ENCODE measurements around the gene CACNA1I.

CACNA1I gene

DNA sequence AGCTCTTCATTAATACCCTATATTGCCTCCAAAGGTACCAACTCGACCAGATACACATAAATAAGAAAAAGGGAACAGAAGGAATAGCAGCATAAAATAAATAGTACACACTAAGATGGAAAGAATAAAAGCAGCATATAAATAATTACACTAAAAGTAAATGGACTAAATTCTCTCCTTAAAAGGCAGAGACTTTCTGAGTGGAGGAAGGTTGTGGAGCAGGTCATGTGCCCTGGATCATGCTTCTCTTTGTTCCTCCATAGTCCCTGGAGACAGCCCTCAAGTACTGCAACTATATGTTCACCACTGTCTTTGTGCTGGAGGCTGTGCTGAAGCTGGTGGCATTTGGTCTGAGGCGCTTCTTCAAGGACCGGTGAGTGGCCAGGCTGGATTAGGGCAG is 101.4 kb downstream of the CACNA1I start:
- DNase-seq: no peak

DNA sequence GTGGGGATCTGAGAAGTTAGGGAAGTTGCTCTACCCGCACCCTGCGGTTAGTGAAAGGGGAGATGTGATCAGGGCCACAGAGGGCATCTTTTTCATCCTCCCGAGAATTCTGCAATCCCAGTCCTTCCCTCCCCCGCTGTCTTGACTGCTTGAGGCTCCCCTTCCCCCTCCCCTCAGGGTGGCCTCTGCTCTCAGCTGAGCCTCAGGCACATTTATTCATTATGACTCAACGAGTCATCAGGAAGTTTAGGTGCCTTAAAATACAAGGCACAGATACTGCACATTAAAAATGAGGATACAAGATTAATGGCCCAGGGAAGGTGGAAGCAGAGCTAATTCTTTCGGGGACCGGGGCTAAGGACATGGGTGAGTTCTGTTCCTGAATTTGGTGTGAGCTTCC is 104.0 kb downstream of the CACNA1I start:
- peak; percentile 59 for DNase-seq

DNA sequence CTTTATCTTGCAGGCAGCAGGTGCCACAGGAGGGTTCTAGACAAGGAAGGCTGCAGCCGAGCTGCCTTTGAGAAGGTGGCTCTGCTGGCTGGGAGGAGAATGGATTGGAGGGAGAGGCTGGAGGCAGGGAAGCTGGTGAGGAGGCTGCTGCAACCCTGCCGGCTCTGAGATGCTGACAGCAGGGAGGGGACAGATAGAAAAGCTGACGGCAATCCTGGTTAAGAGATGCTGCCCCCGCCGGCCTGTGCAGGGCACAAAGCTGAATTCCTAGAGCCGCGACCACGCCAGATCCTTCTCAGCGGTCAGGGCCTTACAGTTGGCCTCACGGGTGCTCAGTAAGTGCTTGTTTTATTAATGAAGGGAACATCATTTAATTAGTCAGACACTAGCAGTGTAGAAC is 105.4 kb downstream of the CACNA1I start:
- DNase-seq: no peak

DNA sequence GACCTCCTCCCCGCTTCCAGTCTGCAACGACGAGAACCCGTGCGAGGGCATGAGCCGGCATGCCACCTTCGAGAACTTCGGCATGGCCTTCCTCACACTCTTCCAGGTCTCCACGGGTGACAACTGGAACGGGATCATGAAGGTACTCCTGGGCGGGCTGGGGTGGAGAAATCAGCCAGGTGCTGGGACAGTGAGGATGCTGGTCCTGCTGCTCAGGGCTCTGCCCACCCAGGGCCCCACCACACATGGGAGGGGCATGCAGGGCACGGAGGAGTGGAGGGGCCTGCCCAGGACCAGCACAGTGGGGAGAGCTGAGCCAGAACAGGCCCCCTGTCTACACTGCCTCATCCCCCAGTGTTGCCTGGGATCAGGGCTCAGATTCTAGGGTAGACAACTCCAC is 107.4 kb downstream of the CACNA1I start:
- no peak for DNase-seq

DNA sequence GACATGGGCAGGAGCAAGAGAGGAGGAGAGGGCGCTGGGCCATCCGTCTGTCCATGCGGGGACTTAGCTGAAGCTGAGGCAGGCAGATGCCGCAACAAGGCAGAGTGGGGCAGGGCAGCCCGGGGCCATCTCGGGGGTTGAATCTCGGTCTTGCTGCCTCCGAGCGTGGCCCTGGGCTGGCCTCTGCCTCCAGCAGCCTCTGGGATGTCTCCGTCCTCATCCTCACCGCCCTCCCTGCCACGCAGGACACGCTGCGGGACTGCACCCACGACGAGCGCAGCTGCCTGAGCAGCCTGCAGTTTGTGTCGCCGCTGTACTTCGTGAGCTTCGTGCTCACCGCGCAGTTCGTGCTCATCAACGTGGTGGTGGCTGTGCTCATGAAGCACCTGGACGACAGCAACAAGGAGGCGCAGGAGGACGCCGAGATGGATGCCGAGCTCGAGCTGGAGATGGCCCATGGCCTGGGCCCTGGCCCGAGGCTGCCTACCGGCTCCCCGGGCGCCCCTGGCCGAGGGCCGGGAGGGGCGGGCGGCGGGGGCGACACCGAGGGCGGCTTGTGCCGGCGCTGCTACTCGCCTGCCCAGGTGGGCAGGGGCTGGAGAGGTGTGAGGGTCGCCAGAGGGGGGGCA is 108.4 kb downstream of the CACNA1I start:
- no peak for DNase-seq

DNA sequence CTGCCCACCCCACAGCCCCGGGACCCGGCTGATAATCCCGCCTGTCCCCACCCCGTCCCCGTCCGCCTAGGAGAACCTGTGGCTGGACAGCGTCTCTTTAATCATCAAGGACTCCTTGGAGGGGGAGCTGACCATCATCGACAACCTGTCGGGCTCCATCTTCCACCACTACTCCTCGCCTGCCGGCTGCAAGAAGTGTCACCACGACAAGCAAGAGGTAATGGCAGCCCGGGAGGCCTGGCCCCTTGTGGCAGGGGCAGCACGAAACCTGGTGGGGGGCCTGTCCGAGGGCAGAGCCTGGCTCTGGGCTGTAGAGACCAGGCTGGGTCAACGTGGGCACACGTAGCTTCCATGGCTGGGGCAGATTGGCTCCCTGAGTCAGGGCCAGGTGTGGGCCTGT is 109.1 kb downstream of the CACNA1I start:
- no peak for DNase-seq

DNA sequence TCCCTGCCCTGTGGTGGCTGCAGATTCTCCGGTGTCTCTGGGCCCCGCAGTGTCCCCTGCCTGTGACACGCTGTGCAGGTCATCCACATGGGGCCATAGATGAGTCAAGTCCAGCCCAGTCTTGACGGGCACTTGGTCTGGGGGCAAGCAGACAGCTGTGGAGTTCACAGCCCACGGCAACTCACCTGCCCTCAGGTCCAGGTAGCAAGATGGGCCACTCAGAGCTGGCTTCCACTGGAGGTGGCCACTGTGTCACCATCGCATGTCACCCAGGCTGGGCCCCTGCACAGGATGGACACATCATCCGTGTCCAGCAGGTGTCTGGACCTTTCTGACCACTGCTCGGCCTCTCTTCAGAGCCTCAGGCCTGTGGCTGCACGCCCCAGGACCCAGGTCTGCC is 109.9 kb downstream of the CACNA1I start:
- DNase-seq: no peak

DNA sequence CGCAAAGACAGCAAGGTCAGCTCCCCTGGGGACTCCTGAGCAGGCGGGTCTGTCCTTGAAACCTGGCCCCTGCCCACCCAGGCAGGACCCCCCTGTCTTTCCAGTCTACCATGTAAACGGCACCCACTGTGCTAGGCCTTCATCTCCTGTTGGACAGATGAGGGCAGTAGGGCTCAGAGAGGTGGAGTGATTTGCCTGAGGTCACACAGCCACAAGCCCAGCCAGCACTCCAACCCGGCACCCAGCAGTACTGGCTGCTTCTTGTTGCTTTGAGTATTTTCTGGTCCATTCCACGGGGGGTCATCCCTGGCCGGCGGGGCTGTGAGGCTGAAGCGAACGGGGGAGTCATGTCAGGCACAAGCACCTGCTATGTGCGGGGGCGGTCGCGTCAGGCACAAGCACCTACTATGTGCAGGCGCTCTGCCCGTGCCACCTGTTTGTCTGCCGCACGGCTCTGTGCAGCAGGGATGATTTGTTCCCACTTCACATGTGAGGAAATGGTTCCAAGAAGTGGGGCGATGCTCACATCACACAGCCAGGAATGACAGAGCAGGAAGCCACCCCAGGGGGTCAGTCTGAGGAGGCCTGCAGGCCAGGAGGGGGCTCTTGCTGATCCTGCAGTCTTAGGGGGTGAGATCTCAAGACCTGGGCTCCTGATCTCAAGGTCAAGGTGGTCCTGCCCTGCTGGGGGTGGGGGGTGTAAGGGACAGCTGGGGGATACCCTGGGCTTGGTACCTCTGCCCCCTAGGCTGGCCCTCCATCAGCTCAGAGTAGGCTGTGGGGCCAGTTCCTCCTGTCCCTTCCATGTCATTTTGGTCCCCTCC is 110.7 kb downstream of the CACNA1I start:
- no peak for DNase-seq

DNA sequence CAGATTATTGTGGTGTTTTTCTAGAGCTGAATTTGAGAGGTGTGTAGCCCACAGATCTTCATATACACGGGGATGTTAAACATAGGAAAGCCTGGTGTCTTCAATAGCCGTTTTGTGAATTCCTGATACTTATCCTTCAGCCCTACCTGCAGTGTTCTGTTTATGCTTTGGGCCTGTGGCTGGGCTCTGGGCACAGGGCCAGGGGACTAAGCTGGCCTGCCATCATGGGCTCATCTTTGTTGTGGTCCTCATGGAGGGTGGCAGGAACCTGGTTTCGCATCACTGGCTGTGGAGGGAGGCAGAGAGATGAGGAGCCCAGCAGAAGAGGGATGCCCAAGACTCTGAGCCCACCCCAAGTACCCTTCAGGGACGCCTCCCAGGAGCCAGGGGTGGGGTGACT is 112.4 kb downstream of the CACNA1I start:
- no peak for DNase-seq

DNA sequence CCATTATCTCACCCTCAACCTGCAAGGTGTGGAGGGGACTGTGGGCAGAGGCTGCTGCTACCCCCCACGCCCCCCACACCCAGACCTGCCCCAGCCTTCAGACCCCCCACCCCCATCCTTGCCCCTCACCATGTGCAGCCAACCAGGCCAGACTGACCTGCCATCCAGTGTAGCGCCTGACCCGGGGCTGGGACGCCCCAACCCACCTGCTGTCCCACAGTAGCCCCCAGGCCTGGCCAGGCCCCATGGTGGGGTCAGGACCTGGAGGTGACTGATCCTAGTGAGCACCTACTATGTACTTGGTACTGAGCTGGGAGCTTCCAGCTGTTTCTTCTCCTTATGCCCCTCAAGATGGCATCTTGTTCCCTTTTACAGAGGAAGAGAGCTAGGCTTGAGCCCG is 113.1 kb downstream of the CACNA1I start:
- no peak for DNase-seq

DNA sequence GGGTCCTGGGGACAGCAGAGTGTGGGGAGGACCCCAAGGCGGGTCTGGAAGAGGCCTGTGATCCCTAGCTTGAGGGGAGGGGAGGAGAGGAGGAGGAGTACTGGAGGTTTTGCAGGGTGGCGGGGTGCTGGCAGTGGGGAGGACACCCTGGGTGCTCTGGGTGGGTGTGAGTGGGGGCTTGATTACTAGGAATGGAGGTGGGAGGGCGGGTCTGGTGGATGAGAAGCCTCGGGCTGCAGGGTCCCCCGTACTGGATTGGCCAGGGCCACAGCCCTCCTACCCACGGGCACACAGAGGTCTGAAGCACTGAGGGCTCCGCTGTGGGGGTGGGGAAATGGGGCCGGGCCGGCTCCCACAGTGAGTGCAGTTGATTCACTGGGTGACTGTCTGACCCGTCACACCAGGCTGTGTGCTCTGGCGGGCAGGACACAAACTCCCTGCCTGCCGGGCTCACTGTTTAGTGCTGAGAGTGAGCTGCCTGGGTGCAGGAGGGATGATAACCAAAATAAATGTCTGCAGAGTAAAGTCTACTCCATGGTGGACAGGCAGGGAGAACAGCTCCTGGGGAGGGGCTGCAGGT is 114.2 kb downstream of the CACNA1I start:
- DNase-seq: no peak

DNA sequence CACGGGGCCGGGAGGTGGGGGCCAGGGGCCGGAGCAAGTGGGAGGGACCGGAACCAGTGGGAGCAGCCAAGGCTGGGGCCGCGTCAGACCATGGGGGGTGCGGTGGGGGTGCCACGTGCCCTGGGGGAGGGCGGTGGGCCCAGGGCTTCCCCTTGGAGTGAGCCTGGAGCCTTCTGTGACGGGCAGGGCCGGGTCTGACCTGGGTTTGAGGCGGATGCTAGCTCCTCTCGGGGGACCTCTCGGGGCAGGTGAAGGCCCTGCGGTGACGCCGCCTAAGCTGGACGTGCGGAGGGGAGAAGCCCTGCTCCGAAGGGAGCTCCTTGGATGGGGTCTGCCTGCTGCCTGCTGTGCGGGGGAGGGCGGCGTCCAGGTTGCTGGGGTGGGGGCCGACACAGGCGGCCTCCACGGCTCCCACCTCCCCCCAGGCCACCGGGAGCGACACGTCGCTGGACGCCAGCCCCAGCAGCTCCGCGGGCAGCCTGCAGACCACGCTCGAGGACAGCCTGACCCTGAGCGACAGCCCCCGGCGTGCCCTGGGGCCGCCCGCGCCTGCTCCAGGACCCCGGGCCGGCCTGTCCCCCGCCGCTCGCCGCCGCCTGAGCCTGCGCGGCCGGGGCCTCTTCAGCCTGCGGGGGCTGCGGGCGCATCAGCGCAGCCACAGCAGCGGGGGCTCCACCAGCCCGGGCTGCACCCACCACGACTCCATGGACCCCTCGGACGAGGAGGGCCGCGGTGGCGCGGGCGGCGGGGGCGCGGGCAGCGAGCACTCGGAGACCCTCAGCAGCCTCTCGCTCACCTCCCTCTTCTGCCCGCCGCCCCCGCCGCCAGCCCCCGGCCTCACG is 115.0 kb downstream of the CACNA1I start:
- no peak for DNase-seq

DNA sequence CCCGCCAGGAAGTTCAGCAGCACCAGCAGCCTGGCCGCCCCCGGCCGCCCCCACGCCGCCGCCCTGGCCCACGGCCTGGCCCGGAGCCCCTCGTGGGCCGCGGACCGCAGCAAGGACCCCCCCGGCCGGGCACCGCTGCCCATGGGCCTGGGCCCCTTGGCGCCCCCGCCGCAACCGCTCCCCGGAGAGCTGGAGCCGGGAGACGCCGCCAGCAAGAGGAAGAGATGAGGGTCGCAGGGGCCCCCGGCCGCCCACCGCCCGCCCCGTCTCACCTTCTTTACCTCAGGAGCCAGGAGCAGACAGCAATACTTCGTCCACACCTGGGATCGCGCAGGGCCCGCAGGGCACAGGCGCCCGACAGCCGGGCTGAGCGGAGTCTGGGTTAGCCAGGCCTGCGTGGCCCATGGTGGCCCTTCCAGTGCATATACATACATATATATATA is 115.6 kb downstream of the CACNA1I start:
- DNase-seq: no peak

DNA sequence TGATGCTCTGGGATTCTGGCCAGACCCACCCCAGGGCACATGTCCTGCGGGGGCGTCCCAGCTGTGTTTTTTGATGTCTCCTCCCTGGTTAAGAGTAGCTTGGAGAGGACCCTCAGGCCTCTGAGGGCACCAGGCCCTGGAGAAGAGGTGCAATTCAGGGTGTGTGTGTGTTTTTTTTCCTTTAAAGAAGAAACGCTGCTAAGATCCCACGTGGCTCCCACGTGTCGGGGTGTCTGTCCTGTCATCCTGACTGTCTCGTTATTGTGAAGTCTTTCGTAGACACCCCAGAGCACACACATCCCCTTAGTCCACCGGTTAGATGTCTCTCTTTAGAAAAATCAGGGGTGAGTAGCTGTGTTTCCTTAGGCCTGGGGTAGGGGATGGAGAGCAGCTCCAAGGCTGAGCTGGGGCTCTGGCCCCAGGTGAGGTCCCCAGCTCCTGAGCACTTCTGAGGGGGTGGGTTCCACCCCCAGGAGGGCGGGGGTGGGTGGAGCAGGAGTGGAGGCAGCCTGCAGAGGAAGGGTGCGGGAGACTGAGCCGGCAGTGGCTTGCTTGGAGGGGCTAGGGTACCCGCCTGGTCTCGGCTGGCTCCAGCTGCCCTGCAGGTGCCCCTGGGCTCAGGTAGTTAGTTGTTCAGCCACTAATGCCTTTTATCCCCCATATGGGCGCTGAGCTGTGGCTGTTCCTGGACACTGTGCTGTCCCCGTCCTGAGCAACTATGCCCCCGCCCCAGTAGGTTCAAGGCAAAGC is 116.4 kb downstream of the CACNA1I start:
- no peak for DNase-seq

DNA sequence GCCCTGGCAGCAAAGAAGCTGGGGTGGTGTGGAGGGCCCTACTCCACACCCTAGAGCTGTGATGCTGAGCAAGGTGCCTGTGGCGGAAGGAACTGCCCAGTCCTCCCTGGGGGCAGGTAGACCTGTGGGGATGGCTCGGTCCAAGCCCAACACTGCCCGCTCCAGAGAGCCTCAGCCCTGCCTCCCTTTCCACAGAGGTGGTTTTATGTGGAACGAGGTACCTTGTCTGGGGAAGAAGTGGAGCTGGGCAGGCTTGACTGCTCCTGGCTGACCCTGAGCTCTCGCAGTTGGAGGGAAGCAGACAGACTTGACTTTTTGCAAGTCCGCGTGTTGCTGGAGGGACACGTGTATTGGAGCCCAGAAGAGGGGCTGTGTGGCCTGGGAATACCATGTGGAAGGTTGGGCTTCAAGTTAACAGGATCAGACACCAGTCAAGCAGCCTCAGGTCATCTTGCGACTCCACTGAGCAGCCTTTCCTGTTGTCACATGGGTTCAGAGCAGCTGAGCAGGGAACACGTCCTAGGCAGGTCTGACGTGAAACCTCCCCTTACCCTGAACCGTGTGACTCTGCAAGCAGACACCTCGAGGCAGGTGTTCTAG is 117.7 kb downstream of the CACNA1I start:
- DNase-seq: no peak

DNA sequence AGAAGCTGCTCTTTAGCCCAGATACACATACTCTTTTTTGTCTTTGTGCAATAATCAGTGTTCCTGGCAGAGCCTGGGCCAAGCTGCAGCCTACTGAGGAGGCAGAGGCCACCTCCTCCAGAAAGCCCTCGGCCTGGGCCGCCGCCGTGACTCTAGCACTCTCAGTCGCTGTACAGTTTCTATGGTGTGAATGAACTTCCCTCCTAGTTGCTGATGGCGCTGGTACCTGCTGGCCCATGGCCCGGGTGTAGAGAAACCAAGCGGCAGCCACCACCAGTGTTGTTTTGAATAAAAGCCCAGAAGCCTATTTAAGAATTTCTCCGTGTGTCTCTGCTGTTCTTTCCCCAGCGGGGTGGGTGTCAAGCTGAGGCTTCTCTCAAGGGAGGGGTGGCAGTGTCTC is 118.9 kb downstream of the CACNA1I start:
- DNase-seq: no peak

DNA sequence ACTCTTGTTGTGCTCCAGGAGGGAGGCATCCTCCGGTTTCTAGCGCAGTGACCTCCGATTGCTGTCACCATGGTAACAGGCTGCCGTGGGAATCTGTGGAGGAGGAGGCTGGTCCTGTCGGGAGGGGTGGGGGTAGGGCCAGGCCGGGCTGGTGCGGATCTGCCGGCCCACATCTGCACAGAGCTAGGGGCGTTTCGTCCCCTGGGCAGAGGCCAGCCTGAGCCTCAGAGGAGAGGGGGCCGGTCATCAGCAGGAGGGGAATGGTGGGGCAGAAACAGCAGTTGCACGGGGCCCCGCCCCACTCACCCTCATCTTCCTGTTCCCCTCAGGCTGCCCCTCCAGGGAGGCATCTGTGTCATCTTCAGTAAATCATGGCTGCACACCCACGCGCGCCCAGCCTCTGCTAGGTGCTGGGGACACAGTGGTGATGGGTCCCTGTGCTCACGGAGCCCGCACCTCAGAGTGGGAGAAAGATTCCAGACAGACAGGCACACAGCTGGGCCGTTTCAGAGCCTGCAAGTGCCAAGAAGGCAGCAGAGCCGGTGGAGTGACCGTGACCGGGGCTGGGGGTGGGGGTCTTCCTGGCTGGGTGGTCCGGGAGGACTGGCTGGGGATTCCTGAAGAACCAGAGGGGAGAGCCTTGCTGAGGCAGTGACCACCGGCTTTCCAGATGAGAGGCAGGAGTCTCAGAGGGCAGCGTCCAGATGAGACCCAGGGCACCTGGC is 120.5 kb downstream of the CACNA1I start:
- DNase-seq: peak; percentile 3

DNA sequence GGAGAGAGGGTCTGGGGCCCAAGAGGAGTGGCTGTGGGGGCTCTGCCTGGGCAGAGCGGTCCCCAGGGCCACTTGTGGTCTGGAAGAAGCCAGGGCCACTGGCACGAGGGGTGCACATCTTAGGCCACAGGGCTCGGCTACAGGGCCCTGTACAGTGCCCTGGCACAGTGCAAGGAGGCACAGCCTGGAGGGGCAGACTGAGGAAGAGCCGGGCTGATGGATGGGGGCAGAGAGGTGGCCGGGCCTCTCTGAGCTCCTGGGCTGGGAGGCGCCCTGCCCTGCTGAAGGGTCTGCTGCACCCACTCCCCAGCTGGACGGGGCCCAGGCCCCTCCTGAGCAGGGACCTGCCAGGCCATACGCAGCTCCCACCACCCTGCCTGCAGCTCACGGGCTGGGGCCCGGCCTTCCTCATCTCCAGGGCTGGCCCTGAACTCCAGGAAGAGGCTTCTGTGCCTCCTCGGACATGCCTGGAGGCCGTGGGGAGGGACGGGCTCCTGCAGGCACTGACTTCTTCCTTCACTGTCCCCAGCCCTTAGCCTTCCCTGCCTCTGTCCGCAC is 123.5 kb downstream of the CACNA1I start:
- DNase-seq: no peak

DNA sequence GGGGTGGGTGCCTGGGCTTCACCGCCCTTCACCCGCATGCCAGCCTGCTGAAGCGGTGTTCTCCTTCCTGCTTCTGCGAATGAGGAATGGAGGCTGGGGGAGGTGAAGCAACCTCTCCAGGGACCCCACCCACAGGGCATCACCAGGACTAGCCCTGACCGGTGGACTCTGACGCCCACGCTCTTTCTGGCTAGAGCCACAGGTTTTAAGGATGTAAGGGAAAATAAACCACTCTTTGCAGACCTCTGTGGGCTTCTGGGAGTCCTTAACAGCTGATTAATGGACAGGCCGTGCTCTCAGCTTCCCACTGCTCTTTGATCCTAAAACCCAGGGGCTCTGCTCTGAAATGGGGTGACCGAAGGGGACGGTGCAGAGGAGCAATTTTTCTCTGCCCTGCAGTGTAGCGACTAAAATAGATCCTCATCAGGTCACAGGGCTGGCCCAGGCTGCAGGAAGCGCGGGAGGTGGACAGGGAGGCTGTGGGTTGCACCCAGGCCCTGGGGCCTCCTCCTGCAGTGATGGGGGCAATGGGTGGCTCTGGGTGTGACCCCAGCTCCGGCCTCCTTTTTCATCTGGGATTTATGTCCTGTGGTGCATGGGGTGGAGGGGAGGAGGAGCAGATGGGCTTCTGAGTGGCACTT is 127.4 kb downstream of the CACNA1I start:
- no peak for DNase-seq

DNA sequence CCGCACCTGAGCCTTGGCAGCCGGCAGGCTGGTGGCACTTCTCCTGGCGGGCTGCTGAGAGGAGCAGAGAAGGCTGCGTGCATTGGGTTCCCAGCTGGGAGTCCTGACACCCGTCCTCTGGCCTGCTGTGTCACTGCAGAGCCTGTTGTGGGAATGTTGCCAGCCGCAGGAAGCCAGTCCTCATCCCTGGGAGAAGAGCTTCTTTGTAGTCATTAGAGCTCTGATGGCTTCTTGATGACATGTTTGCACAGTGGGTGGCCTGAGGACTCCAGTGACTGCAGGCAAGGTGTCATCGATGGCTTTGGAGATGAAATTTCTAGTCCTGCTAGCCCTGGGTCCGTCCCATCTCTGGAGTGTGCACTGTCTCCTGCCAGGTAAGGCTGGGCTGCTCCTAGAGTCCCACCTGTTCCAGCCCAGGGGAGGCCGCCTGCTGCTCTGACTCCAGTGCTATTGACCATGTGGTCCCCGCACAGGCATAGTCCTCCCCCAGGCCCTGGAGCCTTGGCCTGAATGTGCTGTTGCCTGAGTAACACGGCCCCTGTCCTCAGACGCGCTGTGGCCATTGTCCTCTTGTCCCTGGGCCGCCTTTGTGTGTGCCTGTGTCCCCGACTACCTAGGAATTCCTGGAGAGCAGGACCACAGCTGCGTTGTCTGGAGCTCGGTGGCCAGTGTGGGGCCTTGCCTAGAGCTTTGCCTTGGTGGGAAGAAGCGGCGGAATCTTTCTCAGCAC is 129.2 kb downstream of the CACNA1I start:
- DNase-seq: no peak

Measured in fibroblast of skin of scalp (primary cell).